ENCODE data around the gene ACKR2. TPM values are rescaled to one million over a fixed set of nuclear protein-coding genes. Genes with fewer than 3 reads are reported as not detected.

Gene ACKR2
- total RNA-seq, 1 experiment from 2014 or later, result 0.28 TPM

DNA sequence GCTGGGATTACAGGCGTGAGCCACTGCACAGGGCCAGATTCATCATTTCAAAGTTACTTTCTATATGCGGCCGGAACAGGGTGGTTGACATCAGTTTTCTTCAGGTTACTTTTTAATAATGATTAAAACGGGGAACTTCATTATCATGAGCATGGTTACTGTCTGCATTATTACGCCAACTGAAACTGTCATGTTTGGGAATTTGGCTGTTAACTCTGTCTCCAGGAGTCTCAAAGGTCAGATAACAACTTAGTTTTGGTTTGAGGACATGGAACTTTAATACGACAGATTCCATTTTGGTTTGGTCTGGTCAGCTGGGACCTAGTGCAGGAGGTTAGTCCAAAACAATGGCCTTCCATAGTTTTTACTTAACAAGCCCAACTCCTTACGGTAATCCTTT, 57.9 kb downstream of the ACKR2 start (continued):
- TF ChIP-seq, protein P1, sequence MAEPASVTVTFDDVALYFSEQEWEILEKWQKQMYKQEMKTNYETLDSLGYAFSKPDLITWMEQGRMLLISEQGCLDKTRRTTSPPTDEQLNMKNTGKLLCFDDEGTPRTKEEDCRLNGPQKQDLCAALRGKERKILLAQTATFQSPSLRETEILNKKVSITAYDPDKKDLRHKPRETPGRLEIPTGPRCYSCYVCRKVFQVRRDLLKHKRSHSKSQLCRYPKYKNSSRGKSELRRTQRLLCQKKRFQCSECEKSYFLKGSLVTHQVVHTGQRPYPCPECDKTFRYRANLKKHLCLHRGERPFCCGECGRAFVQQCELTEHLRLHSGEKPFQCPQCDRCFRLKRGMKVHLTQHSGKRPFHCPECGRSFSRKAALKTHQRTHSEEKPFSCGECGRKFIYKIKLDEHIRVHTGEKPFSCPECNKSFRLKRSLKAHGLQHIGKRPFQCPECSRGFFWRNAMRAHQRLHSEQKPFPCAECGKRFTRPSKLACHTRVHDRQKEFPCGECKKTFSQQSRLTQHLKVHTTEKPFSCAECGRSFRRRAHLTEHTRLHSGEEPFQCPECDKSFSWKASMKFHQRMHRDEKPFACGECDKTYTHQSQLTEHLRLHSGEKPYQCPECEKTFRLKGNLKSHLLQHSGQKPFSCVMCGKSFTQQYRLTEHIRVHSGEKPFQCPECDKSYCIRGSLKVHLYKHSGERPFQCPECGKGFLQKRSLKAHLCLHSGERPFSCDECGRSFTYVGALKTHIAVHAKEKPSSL (CRISPR knock-in tag; conservative IDR thresholded peaks at IDR 0.05), result no peak
- TF ChIP-seq, protein P2, sequence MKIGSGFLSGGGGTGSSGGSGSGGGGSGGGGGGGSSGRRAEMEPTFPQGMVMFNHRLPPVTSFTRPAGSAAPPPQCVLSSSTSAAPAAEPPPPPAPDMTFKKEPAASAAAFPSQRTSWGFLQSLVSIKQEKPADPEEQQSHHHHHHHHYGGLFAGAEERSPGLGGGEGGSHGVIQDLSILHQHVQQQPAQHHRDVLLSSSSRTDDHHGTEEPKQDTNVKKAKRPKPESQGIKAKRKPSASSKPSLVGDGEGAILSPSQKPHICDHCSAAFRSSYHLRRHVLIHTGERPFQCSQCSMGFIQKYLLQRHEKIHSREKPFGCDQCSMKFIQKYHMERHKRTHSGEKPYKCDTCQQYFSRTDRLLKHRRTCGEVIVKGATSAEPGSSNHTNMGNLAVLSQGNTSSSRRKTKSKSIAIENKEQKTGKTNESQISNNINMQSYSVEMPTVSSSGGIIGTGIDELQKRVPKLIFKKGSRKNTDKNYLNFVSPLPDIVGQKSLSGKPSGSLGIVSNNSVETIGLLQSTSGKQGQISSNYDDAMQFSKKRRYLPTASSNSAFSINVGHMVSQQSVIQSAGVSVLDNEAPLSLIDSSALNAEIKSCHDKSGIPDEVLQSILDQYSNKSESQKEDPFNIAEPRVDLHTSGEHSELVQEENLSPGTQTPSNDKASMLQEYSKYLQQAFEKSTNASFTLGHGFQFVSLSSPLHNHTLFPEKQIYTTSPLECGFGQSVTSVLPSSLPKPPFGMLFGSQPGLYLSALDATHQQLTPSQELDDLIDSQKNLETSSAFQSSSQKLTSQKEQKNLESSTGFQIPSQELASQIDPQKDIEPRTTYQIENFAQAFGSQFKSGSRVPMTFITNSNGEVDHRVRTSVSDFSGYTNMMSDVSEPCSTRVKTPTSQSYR (CRISPR knock-in tag; IDR thresholded peaks at IDR 0.05), result no peak
- TF ChIP-seq, protein P3, sequence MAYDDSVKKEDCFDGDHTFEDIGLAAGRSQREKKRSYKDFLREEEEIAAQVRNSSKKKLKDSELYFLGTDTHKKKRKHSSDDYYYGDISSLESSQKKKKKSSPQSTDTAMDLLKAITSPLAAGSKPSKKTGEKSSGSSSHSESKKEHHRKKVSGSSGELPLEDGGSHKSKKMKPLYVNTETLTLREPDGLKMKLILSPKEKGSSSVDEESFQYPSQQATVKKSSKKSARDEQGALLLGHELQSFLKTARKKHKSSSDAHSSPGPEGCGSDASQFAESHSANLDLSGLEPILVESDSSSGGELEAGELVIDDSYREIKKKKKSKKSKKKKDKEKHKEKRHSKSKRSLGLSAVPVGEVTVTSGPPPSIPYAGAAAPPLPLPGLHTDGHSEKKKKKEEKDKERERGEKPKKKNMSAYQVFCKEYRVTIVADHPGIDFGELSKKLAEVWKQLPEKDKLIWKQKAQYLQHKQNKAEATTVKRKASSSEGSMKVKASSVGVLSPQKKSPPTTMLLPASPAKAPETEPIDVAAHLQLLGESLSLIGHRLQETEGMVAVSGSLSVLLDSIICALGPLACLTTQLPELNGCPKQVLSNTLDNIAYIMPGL (CRISPR knock-in tag; IDR thresholded peaks at IDR 0.05), result no peak
- no peak for TF ChIP-seq GTF2I (CRISPR knock-in tag; conservative IDR thresholded peaks at IDR 0.05)
- TF ChIP-seq FOXJ3 (CRISPR knock-in tag; IDR thresholded peaks at IDR 0.05; ENCODE audit: borderline replicate concordance), result no peak
- TF ChIP-seq NR3C1 (CRISPR knock-in tag; conservative IDR thresholded peaks at IDR 0.05; ENCODE audit: low read depth), result no peak

DNA sequence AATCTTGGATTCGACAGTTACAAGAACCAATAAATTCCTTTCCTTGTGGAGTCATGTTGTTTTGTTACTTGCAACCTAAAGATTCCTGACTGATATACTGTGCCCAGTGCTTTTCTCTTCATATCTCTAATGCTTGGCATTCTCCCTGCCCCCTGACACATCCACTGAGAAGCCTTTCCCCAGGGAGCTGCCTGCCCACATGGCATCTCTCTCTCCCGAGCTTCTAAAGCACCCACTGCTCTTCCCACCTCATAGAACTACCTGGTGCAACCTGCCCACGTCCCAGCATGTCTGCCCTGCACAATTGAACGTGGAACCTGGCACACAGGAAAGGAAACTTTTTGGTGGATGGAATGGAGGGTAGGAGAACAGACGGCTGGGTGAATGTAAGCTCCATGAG, 59.6 kb downstream of the ACKR2 start:
- no peak for DNase-seq (ENCODE audit: low spot score)
- no peak overlapping the region for H3K4me3 Mint-ChIP-seq
- TF ChIP-seq MYBL2 (CRISPR knock-in tag; IDR thresholded peaks at IDR 0.05) (no peak), PREB (CRISPR knock-in tag; IDR thresholded peaks at IDR 0.05; ENCODE audit: borderline replicate concordance) (no peak), FOXP4 (CRISPR knock-in tag; IDR thresholded peaks at IDR 0.05) (no peak)
- TF ChIP-seq, protein P4, sequence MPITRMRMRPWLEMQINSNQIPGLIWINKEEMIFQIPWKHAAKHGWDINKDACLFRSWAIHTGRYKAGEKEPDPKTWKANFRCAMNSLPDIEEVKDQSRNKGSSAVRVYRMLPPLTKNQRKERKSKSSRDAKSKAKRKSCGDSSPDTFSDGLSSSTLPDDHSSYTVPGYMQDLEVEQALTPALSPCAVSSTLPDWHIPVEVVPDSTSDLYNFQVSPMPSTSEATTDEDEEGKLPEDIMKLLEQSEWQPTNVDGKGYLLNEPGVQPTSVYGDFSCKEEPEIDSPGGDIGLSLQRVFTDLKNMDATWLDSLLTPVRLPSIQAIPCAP (CRISPR knock-in tag; IDR thresholded peaks at IDR 0.05), result no peak
- TF ChIP-seq, protein P5, sequence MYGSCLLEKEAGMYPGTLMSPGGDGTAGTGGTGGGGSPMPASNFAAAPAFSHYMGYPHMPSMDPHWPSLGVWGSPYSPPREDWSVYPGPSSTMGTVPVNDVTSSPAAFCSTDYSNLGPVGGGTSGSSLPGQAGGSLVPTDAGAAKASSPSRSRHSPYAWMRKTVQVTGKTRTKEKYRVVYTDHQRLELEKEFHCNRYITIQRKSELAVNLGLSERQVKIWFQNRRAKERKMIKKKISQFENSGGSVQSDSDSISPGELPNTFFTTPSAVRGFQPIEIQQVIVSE (CRISPR knock-in tag; IDR thresholded peaks at IDR 0.05; ENCODE audit: borderline replicate concordance), result no peak
- no peak overlapping the region for H3K27ac Mint-ChIP-seq
- H3K27me3 Mint-ChIP-seq (ENCODE audit: low read depth), result peaks cover 4% of the 10 kb centered on the region; the same call in 1 of the 2 replicates
- ChIA-PET CTCF (interaction anchor here (0.6 to 2.8 kb wide), 3 partner anchors 12 to 128 kb away, joined by 4 to 16 read pairs (median 4); no protein-coding TSS in a partner anchor), POLR2A (no interaction called here)
- no peak for ATAC-seq
- H3K4me1 Mint-ChIP-seq, result no peaks in the 10 kb centered on the region
- H3K9me3 Mint-ChIP-seq, result peaks cover 4% of the 10 kb centered on the region; the same call in 1 of the 2 replicates
- no peaks in the 10 kb centered on the region for H3K36me3 Mint-ChIP-seq
